Caco-2 (cell line): ENCODE measurements around the gene PSD. TPM values are rescaled to one million over a fixed set of nuclear protein-coding genes. Genes with fewer than 3 reads are reported as not detected.

Experiments used
- BruUV-seq: library from RNA; stranded (reverse); fragments of 400-500 nt; replicated peaks from 2 replicates; lab custom pipeline; 2021; lab: Mats Ljungman, UMichigan
- CTCF ChIA-PET: fragments of 300-600 bp; sonication (Branson Sonifier 250); formaldehyde crosslinking; loops from one replicate; lab custom pipeline; 2022; ENCODE audit warnings: antibody characterized with exemption; lab: Charles Lee
- POLR2A ChIA-PET: fragments of 300-600 bp; sonication (Branson Sonifier 250); formaldehyde crosslinking; loops from one replicate; lab custom pipeline; 2022; ENCODE audit warnings: antibody characterized with exemption; lab: Charles Lee
- DNase-seq, 2 experiments: peaks; one replicate each; pipeline versions ENCODE4 v3.0.0 to v3.0.0-alpha.2; 2020 to 2022
- H3K27me3 ChIP-seq: replicated peaks from 2 replicates; pipeline ENCODE4 v1.6.0; 2011; ENCODE audit warnings: low read length; ENCODE audit not compliant: control insufficient read depth, insufficient read depth
- H3K36me3 ChIP-seq: 2 replicates; pipeline ENCODE4 v1.5.1; 2011; ENCODE audit warnings: low read length; ENCODE audit not compliant: control insufficient read depth, insufficient read depth
- H3K4me1 ChIP-seq: fragments of 250-450 bp; sonication (Bioruptor Pico); 2 replicates; pipeline ENCODE4 v1.5.1; 2020; ENCODE audit warnings: mild to moderate bottlenecking
- H3K4me3 ChIP-seq: 2 replicates; pipeline ENCODE4 v1.5.1; 2011; ENCODE audit warnings: low read depth, mild to moderate bottlenecking, control low read depth, low read length
- H3K9me3 ChIP-seq: fragments of 250-450 bp; sonication (Bioruptor Pico); 2 replicates; pipeline ENCODE4 v1.5.1; 2020; ENCODE audit warnings: mild to moderate bottlenecking, moderate library complexity
- H3K27ac Mint-ChIP-seq: one replicate; pipeline ENCODE4 v1.8.0; 2022; ENCODE audit warnings: mixed read lengths; ENCODE audit not compliant: unreplicated experiment
- H3K27me3 Mint-ChIP-seq: one replicate; pipeline ENCODE4 v1.8.0; 2022; ENCODE audit warnings: mixed read lengths; ENCODE audit not compliant: insufficient read depth, unreplicated experiment
- H3K36me3 Mint-ChIP-seq: one replicate; pipeline ENCODE4 v1.8.0; 2022; ENCODE audit warnings: mild to moderate bottlenecking, mixed read lengths; ENCODE audit not compliant: insufficient read depth, unreplicated experiment
- H3K4me1 Mint-ChIP-seq: one replicate; pipeline ENCODE4 v1.8.0; 2022; ENCODE audit warnings: low read depth, mixed read lengths; ENCODE audit not compliant: unreplicated experiment
- H3K4me3 Mint-ChIP-seq: one replicate; pipeline ENCODE4 v1.8.0; 2022; ENCODE audit warnings: mild to moderate bottlenecking, moderate library complexity, mixed read lengths; ENCODE audit not compliant: unreplicated experiment
- H3K9me3 Mint-ChIP-seq: one replicate; pipeline ENCODE4 v1.8.0; 2022; ENCODE audit warnings: mixed read lengths; ENCODE audit not compliant: unreplicated experiment
- intact Hi-C: fragments of 100-400 bp; cut with micrococcal nuclease; formaldehyde crosslinking; loops from one replicate; pipeline ENCODE4 v1.10.0; 2022; ENCODE audit not compliant: unreplicated experiment
- total RNA-seq: library from RNA; stranded (reverse); gene quantifications from 2 replicates; pipeline ENCODE4 v1.2.3, GENCODE V29; 2022
- TF ChIP-seq, protein P1 (sequence below), 2 experiments: fragments of 200-600 bp in 1 of 2; IDR thresholded peaks; 1 replicate in 1 of 2; 2 replicates in 1 of 2; pipeline versions ENCODE4 v1.5.1 to v1.8.0; 2011 to 2022; ENCODE audit warnings: antibody characterized with exemption in 1 of 2, control low read depth in 1 of 2, inconsistent platforms in 1 of 2, low read depth in 1 of 2, low read length in 1 of 2, mild to moderate bottlenecking in 1 of 2, moderate library complexity in 1 of 2; ENCODE audit not compliant: insufficient read depth in 1 of 2, severe bottlenecking in 1 of 2, unreplicated experiment in 1 of 2

PSD gene
- total RNA-seq, 1 experiment from 2014 or later: 2.8 TPM

GRCh38 chr10:102434394-102435132, 16.0 kb upstream of the PSD start:
- Mint-ChIP-seq H3K4me1 (peaks cover 32% of the 10 kb centered on the region), H3K27me3 (no peaks in the 10 kb centered on the region), H3K4me3 (peak overlapping the region; percentile 25), H3K27ac (peak overlapping the region; percentile 61), H3K36me3 (no peaks in the 10 kb centered on the region), H3K9me3 (no peaks in the 10 kb centered on the region)
- TF ChIP-seq, protein P1, sequence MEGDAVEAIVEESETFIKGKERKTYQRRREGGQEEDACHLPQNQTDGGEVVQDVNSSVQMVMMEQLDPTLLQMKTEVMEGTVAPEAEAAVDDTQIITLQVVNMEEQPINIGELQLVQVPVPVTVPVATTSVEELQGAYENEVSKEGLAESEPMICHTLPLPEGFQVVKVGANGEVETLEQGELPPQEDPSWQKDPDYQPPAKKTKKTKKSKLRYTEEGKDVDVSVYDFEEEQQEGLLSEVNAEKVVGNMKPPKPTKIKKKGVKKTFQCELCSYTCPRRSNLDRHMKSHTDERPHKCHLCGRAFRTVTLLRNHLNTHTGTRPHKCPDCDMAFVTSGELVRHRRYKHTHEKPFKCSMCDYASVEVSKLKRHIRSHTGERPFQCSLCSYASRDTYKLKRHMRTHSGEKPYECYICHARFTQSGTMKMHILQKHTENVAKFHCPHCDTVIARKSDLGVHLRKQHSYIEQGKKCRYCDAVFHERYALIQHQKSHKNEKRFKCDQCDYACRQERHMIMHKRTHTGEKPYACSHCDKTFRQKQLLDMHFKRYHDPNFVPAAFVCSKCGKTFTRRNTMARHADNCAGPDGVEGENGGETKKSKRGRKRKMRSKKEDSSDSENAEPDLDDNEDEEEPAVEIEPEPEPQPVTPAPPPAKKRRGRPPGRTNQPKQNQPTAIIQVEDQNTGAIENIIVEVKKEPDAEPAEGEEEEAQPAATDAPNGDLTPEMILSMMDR (IDR thresholded peaks at IDR 0.05; ENCODE audit: insufficient read depth in 1 of 2, low read depth in 1 of 2, low read length in 1 of 2, severe bottlenecking in 1 of 2, unreplicated experiment in 1 of 2): no peak
- intact Hi-C loops: no loop called here
- Histone ChIP-seq H3K36me3 (no peaks in the 10 kb centered on the region), H3K9me3 (no peaks in the 10 kb centered on the region), H3K27me3 (no peaks in the 10 kb centered on the region), H3K4me3 (no peak overlapping the region), H3K4me1 (peaks cover 11% of the 10 kb centered on the region)
- ChIA-PET POLR2A (interaction anchor here (0.9 kb wide), 1 partner anchor 16 kb away, joined by 5 read pairs; the partner anchor contains the start of gene C10orf95), CTCF (interaction anchor here (0.6 to 1.1 kb wide), 4 partner anchors 11 to 180 kb away, joined by 3 to 7 read pairs (median 4); no protein-coding TSS in a partner anchor)
- DNase-seq: peak; percentile 73 to 76
- BruUV-seq: no TSS peak

- Histone ChIP-seq H3K27me3 (no peaks in the 10 kb centered on the region), H3K4me1 (peaks cover 11% of the 10 kb centered on the region), H3K9me3 (no peaks in the 10 kb centered on the region), H3K4me3 (no peak overlapping the region), H3K36me3 (no peaks in the 10 kb centered on the region)
- BruUV-seq: no TSS peak
- H3K27me3 Mint-ChIP-seq: no peaks in the 10 kb centered on the region
- intact Hi-C loops: loop anchor here (2.0 kb wide), 1 partner anchor 69 kb away; the partner anchor contains the start of genes ACTR1A and SUFU
- peaks cover 32% of the 10 kb centered on the region for H3K4me1 Mint-ChIP-seq
- H3K9me3 Mint-ChIP-seq: no peaks in the 10 kb centered on the region
- POLR2A ChIA-PET: no interaction called here
- H3K36me3 Mint-ChIP-seq: no peaks in the 10 kb centered on the region
- CTCF ChIA-PET: interaction anchor here (2.2 kb wide), 1 partner anchor 12 kb away, joined by 37 read pairs; the partner anchor contains the start of gene FBXL15
- H3K4me3 Mint-ChIP-seq: peak overlapping the region; percentile 73
- TF ChIP-seq, protein P1 (IDR thresholded peaks at IDR 0.05; ENCODE audit: insufficient read depth in 1 of 2, low read depth in 1 of 2, low read length in 1 of 2, severe bottlenecking in 1 of 2, unreplicated experiment in 1 of 2): no peak
- H3K27ac Mint-ChIP-seq: peak overlapping the region; percentile 65
- no peak for DNase-seq
These were observed 15.0 kb upstream of the PSD start for GRCh38 chr10:102433619-102434046.

GRCh38 chr10:102432162-102432950, 13.8 kb upstream of the PSD start, which contains the start of gene CUEDC2:
CUEDC2 (minus strand) TSS chr10:102432574; CDS start chr10:102425188, 7,386 bp downstream.
- no peaks in the 10 kb centered on the region for H3K9me3 Mint-ChIP-seq
- H3K4me3 ChIP-seq: peak within 1 kb of the TSS; percentile 77
- intact Hi-C loops: loop anchor here (1.0 to 2.0 kb wide), 5 partner anchors 10 to 70 kb away; partner anchors contain the start of genes ACTR1A and SUFU
- CTCF ChIA-PET: interaction anchor here (0.6 to 2.2 kb wide), 14 partner anchors 10 to 359 kb away, joined by 3 to 37 read pairs (median 4); partner anchors contain the start of genes ACTR1A, C10orf95 and FBXL15
- no peaks in the 10 kb centered on the region for H3K27me3 ChIP-seq
- no peaks in the 10 kb centered on the region for H3K27me3 Mint-ChIP-seq
- TF ChIP-seq, protein P1 (IDR thresholded peaks at IDR 0.05; ENCODE audit: insufficient read depth in 1 of 2, low read depth in 1 of 2, low read length in 1 of 2, severe bottlenecking in 1 of 2, unreplicated experiment in 1 of 2): no peak
- TSS peak; percentile 43 for BruUV-seq
- H3K27ac Mint-ChIP-seq: peak within 1 kb of the TSS; percentile 65
- peak; percentile 97 to 98 for DNase-seq
- peaks cover 11% of the 10 kb centered on the region for H3K4me1 ChIP-seq
- peak within 1 kb of the TSS; percentile 73 for H3K4me3 Mint-ChIP-seq
- H3K36me3 Mint-ChIP-seq: no peaks in the 10 kb centered on the region
- H3K4me1 Mint-ChIP-seq: peaks cover 32% of the 10 kb centered on the region
- no peaks in the 10 kb centered on the region for H3K9me3 ChIP-seq
- POLR2A ChIA-PET: interaction anchor here (0.6 to 2.2 kb wide), 11 partner anchors 10 to 209 kb away, joined by 3 to 21 read pairs (median 4); partner anchors contain the start of genes ACTR1A, C10orf95, FBXL15 and GBF1
- H3K36me3 ChIP-seq: no peaks in the 10 kb centered on the region
